Liver (tissue), 9 donors: ENCODE data around the gene LTB4R2. TPM values are rescaled to one million over a fixed set of nuclear protein-coding genes. Genes with fewer than 3 reads are reported as not detected.

ENCODE experiments used
- DNase-seq: peaks from one replicate; pipeline ENCODE4 v3.0.0-alpha.2; 2017; ENCODE audit warnings: low spot score
- H3K27ac ChIP-seq, 2 donors: one replicate each; pipeline ENCODE4 v1.7.0; 2013; ENCODE audit warnings: inconsistent platforms in 2 of 2, low read length in 2 of 2, control low read depth in 1 of 2, low read depth in 1 of 2, mild to moderate bottlenecking in 1 of 2
- H3K27me3 ChIP-seq, 4 donors: one replicate each; pipeline versions ENCODE4 v1.6.1 to v1.7.0; 2013; ENCODE audit warnings: low read length in 3 of 4, inconsistent platforms in 1 of 4, mild to moderate bottlenecking in 1 of 4, moderate library complexity in 1 of 4; ENCODE audit not compliant: control insufficient read depth in 4 of 4, insufficient read depth in 4 of 4
- H3K36me3 ChIP-seq, 4 donors: one replicate each; pipeline versions ENCODE4 v1.6.1 to v1.7.0; 2013; ENCODE audit warnings: low read length in 3 of 4, mild to moderate bottlenecking in 3 of 4, low read depth in 1 of 4, moderate library complexity in 1 of 4; ENCODE audit not compliant: control insufficient read depth in 4 of 4, insufficient read depth in 3 of 4
- H3K4me1 ChIP-seq, 4 donors: one replicate each; pipeline versions ENCODE4 v1.6.1 to v1.7.0; 2013; ENCODE audit warnings: low read length in 3 of 4, mild to moderate bottlenecking in 3 of 4, moderate library complexity in 1 of 4; ENCODE audit not compliant: control insufficient read depth in 4 of 4, insufficient read depth in 4 of 4
- H3K4me3 ChIP-seq, 3 donors: one replicate each; pipeline versions ENCODE4 v1.6.1 to v1.7.0; 2013; ENCODE audit warnings: low read length in 3 of 3, control low read depth in 1 of 3, low read depth in 1 of 3, mild to moderate bottlenecking in 1 of 3
- H3K9ac ChIP-seq, 2 donors: one replicate each; pipeline ENCODE4 v1.7.0; 2013; ENCODE audit warnings: low read length in 2 of 2, mild to moderate bottlenecking in 2 of 2, moderate library complexity in 2 of 2, control low read depth in 1 of 2, low read depth in 1 of 2
- H3K9me3 ChIP-seq, 4 donors: one replicate each; pipeline versions ENCODE4 v1.6.1 to v1.7.0; 2013; ENCODE audit warnings: low read length in 3 of 4; ENCODE audit not compliant: control insufficient read depth in 4 of 4
- EGR1 ChIP-seq, 2 donors: IDR thresholded peaks; 2 replicates each; pipeline ENCODE4 v1.6.1; 2016 to 2018; ENCODE audit warnings: antibody characterized with exemption in 2 of 2, low read depth in 2 of 2
- FOXA1 ChIP-seq: IDR thresholded peaks from 2 replicates; pipeline ENCODE4 v1.6.1; 2016; ENCODE audit warnings: antibody characterized with exemption
- FOXA2 ChIP-seq: IDR thresholded peaks from 2 replicates; pipeline ENCODE4 v1.6.1; 2016; ENCODE audit warnings: antibody characterized with exemption
- GABPA ChIP-seq, 2 donors: IDR thresholded peaks in 1 of 2; conservative IDR thresholded peaks in 1 of 2; 2 replicates each; pipeline ENCODE4 v1.6.1; 2016; ENCODE audit warnings: antibody characterized with exemption in 2 of 2, mild to moderate bottlenecking in 1 of 2, moderate library complexity in 1 of 2
- HNF4A ChIP-seq, 2 donors: conservative IDR thresholded peaks; 2 replicates each; pipeline ENCODE4 v1.6.1; 2016; ENCODE audit warnings: antibody characterized with exemption in 2 of 2, mild to moderate bottlenecking in 2 of 2
- HNF4G ChIP-seq: IDR thresholded peaks from 2 replicates; pipeline ENCODE4 v1.6.1; 2016; ENCODE audit warnings: antibody characterized with exemption
- NR2F2 ChIP-seq: IDR thresholded peaks from 2 replicates; pipeline ENCODE4 v1.6.1; 2016; ENCODE audit warnings: antibody characterized with exemption
- RAD21 ChIP-seq, 2 donors: IDR thresholded peaks; 2 replicates each; pipeline ENCODE4 v1.6.1; 2016; ENCODE audit warnings: antibody characterized with exemption in 2 of 2, mild to moderate bottlenecking in 2 of 2
- RXRA ChIP-seq, 2 donors: IDR thresholded peaks; 2 replicates each; pipeline ENCODE4 v1.6.1; 2017 to 2018; ENCODE audit warnings: antibody characterized with exemption in 2 of 2, mild to moderate bottlenecking in 1 of 2
- SP1 ChIP-seq: IDR thresholded peaks from 2 replicates; pipeline ENCODE4 v1.6.1; 2018; ENCODE audit warnings: antibody characterized with exemption, mild to moderate bottlenecking
- TAF1 ChIP-seq: conservative IDR thresholded peaks from 2 replicates; pipeline ENCODE4 v1.6.1; 2016; ENCODE audit warnings: antibody characterized with exemption, mild to moderate bottlenecking
- YY1 ChIP-seq: IDR thresholded peaks from 2 replicates; pipeline ENCODE4 v1.6.1; 2016; ENCODE audit warnings: antibody characterized with exemption, mild to moderate bottlenecking
- WGBS: extraction: QIAGEN DNeasy Blood & Tissue Kit; methylation state at CpG from one replicate; pipeline ENCODE4 v1.1.7; 2013; 5-methylcytosine and 5-hydroxymethylcytosine counted together
- polyA plus RNA-seq, 2 donors: library from polyadenylated mRNA; stranded (reverse) in 1 of 2; unstranded in 1 of 2; fragments of 200-250 nt in 1 of 2; fragments of >200 nt in 1 of 2; fragmentation: Nextera tagmentation in 1 of 2; extraction: Ambion mirVana in 1 of 2; gene quantifications; one replicate each; pipeline versions ENCODE4 v1.2.1 to v1.2.3, GENCODE V29; 2013 to 2015
- total RNA-seq, 2 donors: library from RNA; depleted of rRNA; stranded (reverse); fragments of >200 nt; gene quantifications; one replicate each; pipeline ENCODE4 v1.2.3, GENCODE V29; 2014
- TF ChIP-seq, protein P1 (sequence below): IDR thresholded peaks from 2 replicates; pipeline ENCODE4 v1.6.1; 2016; ENCODE audit warnings: antibody characterized with exemption, mild to moderate bottlenecking
- TF ChIP-seq, protein P2 (sequence below): IDR thresholded peaks from 2 replicates; pipeline ENCODE4 v1.6.1; 2016; ENCODE audit warnings: antibody characterized with exemption
- TF ChIP-seq, protein P3 (sequence below): fragments of 150-350 bp; IDR thresholded peaks from 2 replicates; pipeline ENCODE4 v1.5.1; 2017; ENCODE audit warnings: improper control_type of control experiment, low read depth, low read length; ENCODE audit not compliant: missing input control
- donor health status: healthy.
- donor health status: healthy.
- donor health status: healthy.
- donor health status: healthy.
- donor health status: healthy.

The LTB4R2 gene
- total and polyA plus RNA-seq, 4 donors, result 0.28 to 11.3 (median 1.9) TPM

- TF ChIP-seq, protein P1, sequence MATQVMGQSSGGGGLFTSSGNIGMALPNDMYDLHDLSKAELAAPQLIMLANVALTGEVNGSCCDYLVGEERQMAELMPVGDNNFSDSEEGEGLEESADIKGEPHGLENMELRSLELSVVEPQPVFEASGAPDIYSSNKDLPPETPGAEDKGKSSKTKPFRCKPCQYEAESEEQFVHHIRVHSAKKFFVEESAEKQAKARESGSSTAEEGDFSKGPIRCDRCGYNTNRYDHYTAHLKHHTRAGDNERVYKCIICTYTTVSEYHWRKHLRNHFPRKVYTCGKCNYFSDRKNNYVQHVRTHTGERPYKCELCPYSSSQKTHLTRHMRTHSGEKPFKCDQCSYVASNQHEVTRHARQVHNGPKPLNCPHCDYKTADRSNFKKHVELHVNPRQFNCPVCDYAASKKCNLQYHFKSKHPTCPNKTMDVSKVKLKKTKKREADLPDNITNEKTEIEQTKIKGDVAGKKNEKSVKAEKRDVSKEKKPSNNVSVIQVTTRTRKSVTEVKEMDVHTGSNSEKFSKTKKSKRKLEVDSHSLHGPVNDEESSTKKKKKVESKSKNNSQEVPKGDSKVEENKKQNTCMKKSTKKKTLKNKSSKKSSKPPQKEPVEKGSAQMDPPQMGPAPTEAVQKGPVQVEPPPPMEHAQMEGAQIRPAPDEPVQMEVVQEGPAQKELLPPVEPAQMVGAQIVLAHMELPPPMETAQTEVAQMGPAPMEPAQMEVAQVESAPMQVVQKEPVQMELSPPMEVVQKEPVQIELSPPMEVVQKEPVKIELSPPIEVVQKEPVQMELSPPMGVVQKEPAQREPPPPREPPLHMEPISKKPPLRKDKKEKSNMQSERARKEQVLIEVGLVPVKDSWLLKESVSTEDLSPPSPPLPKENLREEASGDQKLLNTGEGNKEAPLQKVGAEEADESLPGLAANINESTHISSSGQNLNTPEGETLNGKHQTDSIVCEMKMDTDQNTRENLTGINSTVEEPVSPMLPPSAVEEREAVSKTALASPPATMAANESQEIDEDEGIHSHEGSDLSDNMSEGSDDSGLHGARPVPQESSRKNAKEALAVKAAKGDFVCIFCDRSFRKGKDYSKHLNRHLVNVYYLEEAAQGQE, result no peak
- no peak for TF ChIP-seq TAF1
Observed at GRCh38 chr14:24260780-24261157, 49.2 kb upstream of the LTB4R2 start (continued).

DNA sequence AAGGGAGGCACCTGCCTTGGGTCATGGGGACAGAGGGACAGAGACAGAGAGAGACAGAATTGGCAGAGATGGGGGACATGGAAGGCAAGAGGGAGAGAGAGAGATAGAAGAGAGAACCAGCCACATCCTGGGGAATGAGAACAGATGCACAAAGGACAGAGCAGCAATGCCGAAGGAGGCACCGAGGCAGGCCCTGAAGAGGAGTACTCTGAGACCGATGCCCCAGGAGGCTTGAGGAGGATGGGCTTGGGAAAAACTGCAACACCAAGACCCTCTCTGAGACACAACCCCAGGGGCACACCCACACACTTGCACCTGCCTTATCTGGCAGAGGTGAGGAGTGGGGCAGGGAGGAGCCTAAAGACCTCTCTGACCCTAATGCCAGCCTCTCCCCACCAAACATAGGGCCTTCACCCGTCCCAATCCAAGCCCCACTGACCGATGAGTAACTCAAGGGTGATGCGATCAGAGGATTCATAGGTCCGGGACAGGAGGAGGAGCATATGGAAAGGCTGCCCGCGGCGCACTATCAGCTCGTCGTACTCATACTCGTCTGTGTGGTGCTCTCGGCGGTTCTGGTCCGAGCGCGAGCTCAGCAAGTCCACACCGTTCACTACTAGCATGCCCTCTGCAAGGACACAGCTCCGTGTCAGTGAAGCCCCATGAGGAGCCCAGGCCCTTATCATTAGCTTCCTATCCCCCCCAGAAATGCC lies 48.5 kb upstream of the LTB4R2 start:
- 96% methylated on average over 20 of the region's 20 CpGs for WGBS
- Histone ChIP-seq H3K4me3 (no peak overlapping the region), H3K9ac (no peak overlapping the region), H3K27ac (no peak overlapping the region), H3K36me3 (peaks cover 0 to 18% (median 3%) of the 10 kb centered on the region in 4 donors), H3K27me3 (no peaks in the 10 kb centered on the region), H3K4me1 (no peaks in the 10 kb centered on the region), H3K9me3 (no peaks in the 10 kb centered on the region)
- no peak for DNase-seq
- TF ChIP-seq YY1, result no peak
- no peak for TF ChIP-seq RAD21 (IDR thresholded peaks at IDR 0.05)
- no peak for TF ChIP-seq FOXA2
- TF ChIP-seq FOXA1, result no peak
- TF ChIP-seq NR2F2, result no peak
- no peak for TF ChIP-seq SP1
- no peak for TF ChIP-seq HNF4A (conservative IDR thresholded peaks at IDR 0.05)
- TF ChIP-seq TAF1, result no peak
- no peak for TF ChIP-seq HNF4G
- TF ChIP-seq GABPA (IDR thresholded peaks at IDR 0.05 in 1 of 2, conservative IDR thresholded peaks at IDR 0.05 in 1 of 2), result no peak
- TF ChIP-seq, protein P2, sequence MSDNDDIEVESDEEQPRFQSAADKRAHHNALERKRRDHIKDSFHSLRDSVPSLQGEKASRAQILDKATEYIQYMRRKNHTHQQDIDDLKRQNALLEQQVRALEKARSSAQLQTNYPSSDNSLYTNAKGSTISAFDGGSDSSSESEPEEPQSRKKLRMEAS, result no peak
- no peak for TF ChIP-seq EGR1 (IDR thresholded peaks at IDR 0.05; ENCODE audit: low read depth in 2 of 2)
- TF ChIP-seq, protein P3, sequence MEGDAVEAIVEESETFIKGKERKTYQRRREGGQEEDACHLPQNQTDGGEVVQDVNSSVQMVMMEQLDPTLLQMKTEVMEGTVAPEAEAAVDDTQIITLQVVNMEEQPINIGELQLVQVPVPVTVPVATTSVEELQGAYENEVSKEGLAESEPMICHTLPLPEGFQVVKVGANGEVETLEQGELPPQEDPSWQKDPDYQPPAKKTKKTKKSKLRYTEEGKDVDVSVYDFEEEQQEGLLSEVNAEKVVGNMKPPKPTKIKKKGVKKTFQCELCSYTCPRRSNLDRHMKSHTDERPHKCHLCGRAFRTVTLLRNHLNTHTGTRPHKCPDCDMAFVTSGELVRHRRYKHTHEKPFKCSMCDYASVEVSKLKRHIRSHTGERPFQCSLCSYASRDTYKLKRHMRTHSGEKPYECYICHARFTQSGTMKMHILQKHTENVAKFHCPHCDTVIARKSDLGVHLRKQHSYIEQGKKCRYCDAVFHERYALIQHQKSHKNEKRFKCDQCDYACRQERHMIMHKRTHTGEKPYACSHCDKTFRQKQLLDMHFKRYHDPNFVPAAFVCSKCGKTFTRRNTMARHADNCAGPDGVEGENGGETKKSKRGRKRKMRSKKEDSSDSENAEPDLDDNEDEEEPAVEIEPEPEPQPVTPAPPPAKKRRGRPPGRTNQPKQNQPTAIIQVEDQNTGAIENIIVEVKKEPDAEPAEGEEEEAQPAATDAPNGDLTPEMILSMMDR, result no peak
- TF ChIP-seq RXRA (IDR thresholded peaks at IDR 0.05), result no peak
- TF ChIP-seq, protein P1, result no peak
